ENCODE results near the gene DAB2IP.

- TF ChIP-seq CTCF (conservative IDR thresholded peaks at IDR 0.05; ENCODE audit: low read depth, low read length) (no peak), EZH2 (IDR thresholded peaks at IDR 0.05; ENCODE audit: low read length, unreplicated experiment) (no peak)
Observed at GRCh38 chr9:121772600-121773285, 121.3 kb downstream of the DAB2IP start.

Data from PC-3 (cell line).